Stimulated activated CD4-positive, alpha-beta T cell treated with anti-CD3 and anti-CD28 coated beads, Interleukin-2, amount 100 ng/mL, for 4 hours (primary cell): ENCODE results near the gene ADAD1.
A peak's percentile ranks its signal among the peaks of the same experiment; 100 is the strongest.
"Not testable (repeated sequence)": the region's sequence is repeated elsewhere in the genome, so short reads cannot be mapped to it uniquely, and the experiment has no call there.

Source experiments
- DNase-seq: peaks from one replicate; pipeline ENCODE4 v3.0.0-alpha.2; 2020; ENCODE audit warnings: low read depth

Gene ADAD1

DNA sequence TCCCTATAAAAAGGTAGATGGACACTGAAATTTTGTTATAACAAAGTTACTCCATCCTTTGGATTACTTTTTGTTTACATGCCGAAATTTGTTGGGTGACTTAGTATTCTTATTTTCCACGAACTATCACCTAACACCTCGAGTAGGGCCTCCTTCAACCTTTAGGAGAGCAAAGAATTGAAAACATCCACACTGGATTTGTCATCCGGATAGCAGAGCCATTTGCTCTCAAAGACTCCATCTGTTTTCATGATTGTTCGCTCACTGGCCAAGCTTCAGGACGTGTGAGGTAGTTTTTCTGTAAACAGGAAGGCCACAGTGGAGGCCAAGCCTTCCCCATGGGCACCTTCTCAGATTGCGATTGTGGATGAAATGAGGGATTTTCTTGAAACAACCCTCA is at the start of gene ADAD1:
ADAD1 (plus strand) TSS at position 301 of the 400 bp plus-strand sequence. CDS start 1,059 bp downstream, outside the sequence.
- no peak for DNase-seq

DNA sequence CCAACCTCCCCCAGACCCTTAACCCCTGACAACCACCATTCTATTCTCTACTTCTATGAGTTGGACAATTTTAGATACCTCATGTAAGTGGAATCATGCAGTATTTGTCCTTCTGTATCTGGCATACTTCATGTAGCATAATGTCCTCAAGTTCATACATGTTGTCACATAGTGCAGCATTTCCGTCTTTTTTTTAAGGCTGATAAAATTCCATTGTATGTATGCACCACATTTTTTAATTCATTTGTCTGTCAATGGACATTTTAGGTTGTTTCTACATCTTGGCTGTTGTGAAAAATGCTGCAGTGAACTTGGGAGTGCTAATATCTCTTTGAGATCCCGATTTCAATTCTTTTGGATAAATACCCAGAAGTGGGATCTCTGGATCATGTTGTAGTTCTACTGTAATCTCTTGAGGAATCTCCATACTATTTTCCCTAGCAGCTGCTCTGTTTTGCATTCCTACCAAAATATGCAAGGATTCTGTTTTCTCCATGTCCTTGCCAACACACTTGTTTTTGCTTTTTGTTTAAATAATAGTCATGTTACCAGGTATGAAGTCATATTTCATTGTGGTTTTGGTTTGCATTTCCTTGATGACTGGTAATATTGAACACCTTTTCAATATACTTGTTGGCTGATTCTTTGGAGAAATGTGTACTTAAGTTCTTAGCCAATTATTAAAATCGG is 48.8 kb upstream of the ADAD1 start:
- DNase-seq = no peak

DNA sequence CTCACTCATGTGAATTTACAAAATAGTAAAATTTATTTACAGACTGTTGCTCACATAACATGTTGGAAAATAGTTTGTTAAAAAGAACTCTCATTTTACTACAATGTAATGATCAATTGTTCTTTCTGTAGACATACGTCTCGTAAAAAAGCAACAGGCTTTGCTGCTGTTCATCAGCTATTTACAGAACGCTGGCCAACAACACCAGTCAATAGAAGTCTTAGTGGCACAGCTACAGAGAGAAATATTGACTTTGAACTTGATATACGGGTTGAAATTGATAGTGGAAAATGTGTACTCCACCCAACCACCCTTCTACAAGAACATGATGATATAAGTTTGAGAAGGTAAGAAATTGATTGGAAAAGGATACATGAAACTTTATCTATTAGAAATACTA is 47.6 kb upstream of the ADAD1 start:
- no peak for DNase-seq

DNA sequence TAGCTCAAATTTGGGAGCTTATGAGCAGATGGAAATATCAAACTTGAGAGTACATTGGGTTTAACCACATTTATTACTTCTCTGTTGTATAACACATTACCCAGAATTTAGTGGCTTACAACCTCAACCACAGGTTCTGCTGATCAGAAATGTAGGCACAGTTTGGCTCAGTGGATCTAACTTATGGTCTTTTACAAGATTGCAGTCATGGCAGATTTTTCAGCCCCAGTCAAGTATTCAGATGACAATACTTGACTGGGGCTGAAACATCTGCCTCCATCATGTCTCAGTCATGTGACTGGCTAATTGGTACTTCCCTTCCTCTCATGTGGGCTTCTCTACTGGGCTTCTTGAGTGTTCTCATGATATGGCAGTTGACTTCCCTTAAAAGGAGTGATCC is 44.0 kb upstream of the ADAD1 start:
- no peak for DNase-seq

DNA sequence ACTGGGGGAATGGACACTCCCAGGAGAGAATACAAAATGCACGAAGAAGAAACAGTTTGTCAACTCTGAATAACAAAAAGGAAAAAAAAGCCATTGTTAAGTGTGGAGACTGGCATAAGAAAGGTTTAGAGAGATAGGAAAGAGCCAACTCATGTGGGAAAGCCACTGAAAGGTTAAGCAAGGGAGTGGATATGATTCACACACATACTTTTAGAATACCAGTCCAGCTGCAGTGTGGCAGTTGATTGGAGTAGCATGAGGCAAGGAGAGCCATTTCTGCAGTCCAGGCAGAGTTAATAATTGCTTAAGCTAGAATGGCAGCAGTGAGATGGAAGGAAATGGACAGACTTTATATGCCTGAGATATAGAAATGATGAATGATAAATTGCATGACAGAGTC is 36.9 kb upstream of the ADAD1 start:
- no peak for DNase-seq

DNA sequence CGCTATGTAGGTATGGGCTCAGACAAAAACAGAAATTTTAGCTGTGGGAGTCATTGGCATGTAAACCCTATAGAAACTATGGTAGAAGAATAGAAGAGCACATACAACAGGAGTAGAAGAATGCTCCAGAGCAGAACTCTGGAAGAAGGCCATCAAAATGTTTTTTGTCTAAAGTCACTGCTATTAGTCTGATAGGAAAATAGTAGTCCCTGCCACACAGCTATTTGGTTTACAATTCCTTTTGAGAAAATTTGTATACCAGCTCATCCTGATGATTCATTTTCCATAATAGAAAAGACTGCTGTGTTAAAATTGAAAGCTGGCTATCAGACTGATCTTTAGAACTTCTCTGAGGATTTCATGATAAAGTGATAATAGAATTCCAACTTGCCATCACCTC is 32.8 kb upstream of the ADAD1 start:
- no peak for DNase-seq

DNA sequence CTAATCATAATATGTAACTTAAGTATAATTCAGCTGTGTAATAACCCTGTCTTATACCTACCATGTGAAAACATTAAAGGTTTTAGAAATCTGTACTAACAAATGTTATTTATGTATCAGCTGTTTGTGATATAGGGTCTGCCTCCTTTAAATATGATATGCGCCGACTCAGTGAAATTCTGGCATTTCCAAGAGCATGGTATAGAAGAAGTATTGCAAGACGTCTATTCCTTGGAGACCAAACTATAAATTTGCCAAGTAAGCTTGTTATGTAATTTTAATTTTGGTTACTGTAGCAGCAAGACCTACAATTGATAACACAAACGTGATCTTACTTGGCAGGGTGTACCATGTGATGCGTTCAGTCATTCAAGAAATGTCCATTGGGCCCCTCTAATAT is 32.3 kb upstream of the ADAD1 start:
- DNase-seq = no peak

DNA sequence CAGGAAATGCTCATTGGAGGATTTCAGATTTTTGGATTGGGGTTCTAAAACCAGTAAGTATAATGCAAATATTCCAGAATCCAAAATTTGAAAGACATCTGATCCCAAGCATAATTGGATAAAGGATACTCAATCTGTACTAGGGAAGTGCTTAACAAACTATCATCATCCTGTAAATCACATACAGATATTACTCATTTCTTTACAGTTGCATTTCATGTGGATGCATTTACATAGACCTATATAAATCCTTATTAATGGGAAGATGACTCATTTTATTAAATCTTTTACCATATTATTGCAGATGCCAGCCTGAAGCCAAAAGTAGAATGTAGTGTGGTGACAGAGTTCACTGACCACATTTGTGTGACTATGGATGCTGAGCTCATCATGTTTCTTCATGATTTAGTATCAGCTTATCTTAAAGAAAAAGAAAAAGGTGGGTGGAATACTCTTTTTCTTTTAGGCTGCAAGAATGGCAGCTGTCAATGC is 22.4 kb upstream of the ADAD1 start:
- DNase-seq = no peak

DNA sequence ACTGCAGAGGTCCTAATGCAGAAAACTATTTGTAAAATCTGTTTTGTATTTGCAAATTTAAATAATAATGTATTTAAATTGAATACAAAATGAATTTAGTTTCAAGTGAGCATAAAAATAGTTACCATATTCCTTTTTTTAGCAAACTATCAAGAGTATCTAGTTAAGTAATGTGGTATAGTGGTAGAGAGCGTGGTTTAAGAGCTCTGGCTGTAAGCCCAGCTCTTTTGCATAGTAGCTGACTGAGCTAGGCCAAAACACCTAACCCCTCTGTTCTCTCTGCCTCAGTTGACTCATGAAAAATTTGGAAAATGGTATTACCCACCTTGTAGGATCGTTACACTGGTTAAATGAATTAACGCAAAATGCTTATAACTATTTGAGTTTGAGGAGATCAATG is 18.1 kb upstream of the ADAD1 start:
- DNase-seq = no peak

DNA sequence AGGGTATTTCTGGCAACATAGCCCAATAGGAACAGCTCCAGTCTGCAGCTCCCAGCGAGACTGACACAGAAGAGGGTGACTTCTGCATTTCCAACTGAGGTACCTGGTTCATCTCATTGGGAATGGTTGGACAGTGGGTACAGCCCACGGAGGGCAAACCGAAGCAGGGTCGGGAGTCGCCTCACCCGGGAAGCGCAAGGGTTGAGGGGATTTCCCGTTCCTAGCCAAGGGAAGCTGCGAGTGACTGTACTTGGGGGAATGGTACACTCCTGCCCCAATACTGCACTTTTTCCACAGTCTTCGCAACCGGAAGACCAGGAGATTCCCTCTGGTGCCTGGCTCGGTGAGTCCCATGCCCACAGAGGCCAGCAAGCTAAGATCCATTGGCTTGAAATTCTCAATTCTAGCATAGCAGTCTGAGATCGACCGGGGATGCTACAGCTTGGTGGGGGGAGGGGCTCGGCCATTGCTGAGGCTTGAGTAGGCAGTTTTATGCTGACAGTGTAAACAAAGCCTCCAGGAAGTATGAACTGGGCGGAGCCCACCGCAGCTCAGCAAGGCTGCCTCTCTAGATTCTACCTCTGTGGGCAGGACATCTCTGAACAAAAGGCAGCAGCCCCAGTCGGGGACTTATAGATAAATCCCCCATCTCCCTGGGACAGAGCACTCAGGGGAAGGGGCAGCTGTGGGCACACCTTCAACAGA is 14.0 kb upstream of the ADAD1 start:
- DNase-seq = no peak

DNA sequence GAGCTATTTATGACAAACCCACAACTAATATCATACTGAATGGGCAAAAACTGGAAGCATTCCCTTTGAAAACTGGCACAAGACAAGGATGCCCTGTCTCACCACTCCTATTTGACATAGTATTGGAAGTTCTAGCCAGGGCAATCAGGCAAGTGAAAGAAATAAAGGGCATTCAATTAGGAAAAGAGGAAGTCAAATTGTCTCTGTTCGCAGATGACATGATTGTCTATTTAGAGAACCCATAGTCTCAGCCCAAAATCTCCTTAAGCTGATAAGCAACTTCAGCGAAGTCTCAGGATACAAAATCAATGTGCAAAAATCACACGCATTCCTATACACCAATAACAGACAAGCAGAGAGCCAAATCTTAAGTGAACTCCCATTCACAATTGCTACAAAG is 10.0 kb upstream of the ADAD1 start:
- DNase-seq = not testable (repeated sequence)

DNA sequence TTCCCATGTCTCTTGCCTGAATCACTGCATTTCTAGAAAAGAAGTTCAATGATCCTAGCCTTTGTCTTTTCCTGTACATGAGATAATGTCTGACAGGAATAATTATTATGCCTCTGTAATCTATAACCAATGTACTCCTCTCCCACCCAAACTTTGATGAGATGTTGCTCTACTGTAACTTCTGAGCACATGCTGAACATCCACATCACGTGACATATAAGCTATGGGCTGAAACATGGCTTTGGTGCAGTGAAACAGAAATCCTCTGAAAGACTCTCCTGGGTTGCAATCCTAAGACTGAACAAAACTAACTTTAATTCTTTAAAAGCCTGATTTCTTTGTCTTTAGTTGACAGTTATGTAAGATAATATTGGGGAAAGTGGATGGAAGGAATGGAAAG is 1.5 kb upstream of the ADAD1 start:
- no peak for DNase-seq

DNA sequence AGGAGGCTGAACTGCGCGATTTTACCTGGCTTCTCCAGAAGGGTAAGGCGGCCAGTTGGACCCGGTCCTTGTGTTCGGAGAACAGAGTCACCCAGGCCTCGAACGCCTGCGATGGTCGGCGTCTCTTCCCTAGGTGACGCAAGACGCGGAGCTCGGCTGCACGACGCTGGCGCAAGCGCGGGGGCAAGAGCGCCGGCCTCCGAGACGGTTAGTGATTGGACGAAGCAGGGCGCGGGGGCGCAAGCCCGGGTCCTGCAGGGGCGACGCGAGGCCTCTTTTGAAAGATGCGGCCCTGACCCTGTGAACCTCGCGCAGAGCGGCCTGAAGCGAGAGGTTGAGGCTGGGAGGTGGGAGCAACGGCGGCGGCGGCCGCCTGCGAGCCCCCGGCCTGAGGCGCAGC is 428 bp downstream of the ADAD1 start:
- no peak for DNase-seq

DNA sequence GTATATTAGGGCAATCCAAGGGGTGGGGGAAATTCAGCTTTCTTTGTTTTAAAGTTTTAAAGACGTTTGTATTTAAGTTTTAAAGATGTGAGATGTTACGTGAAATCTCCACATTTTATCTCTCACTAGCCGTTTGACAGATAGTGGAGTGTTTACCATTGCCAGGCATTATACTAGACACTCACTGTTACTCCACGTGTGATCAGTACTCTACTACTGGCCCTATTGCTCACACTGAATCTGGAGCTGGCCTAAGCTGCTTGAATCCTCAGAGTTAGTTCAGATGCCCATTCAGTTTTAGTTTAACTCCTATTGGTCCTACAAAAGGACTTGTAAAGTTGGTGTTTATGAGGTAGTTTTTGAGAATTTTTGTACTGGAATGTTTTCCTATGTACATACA is 4.5 kb downstream of the ADAD1 start:
- no peak for DNase-seq

DNA sequence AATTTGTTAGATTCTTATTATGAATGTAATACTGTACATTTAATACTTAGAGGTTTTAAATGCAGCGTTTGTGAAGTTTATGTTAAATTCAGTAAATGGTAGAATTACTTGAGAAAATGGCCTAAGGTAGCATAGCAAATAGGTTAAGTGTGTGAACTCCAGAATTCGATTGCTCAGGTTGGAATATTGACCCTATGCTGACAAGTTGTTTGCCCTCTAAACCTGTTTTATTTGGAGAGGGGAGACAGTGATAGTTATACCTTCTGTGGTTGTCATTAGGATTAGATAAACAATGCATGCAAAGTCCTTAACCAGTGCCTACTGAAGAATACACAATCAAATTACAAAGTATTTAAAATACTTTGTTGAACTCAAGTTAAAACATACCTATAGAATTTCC is 5.4 kb downstream of the ADAD1 start:
- no peak for DNase-seq

DNA sequence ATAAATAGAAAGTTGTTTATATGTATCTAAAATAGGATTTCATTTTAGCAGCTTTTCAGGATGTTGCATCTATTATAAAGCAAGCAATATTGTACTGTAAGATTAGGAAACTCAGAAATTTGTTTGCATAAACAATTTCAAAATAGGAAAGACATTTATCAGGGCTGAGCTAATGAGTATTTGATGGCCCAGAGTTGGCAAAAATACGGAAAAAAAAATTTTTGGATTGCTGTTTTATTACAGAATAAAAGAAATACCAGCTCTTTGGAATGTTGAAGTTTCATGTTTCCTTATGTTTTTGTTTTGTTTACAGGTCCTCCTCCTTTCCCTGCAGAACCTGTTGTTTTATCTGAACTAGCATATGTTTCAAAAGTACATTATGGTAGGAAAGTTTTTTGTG is 14.5 kb downstream of the ADAD1 start:
- no peak for DNase-seq

DNA sequence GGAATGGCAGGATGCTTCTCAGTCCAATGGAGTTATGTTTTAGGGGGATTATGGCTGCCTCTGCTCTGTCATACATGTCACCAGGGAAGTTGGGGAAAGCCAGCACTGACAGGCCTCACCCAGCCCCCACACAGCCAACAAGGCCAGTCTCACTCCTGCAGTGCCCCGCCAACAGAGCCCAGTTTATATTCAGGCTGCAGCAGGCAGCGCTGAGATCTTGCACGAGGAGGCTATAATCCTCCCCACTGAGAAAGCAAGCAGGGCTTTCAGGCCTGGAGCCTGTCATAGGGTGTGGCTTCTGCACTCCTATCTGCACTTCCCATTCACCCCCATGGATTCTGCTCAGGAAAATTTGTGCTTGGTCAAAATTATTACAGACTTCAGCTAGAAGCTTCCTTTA is 25.1 kb downstream of the ADAD1 start:
- no peak for DNase-seq

DNA sequence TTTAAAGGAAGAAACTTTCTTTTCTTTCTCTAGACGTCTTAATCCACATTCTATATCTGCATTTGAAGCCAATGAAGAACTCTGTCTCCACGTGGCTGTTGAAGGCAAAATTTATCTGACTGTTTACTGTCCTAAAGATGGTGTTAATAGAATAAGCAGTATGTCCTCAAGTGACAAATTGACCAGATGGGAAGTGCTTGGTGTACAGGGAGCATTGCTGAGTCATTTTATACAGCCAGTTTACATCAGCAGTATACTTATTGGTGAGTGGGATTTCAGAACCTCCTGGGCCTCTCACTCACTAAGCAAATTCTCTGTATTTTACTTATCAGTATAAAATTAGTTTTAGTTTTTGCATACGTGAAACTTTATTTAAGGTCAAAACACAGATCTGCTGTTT is 33.7 kb downstream of the ADAD1 start:
- no peak for DNase-seq

DNA sequence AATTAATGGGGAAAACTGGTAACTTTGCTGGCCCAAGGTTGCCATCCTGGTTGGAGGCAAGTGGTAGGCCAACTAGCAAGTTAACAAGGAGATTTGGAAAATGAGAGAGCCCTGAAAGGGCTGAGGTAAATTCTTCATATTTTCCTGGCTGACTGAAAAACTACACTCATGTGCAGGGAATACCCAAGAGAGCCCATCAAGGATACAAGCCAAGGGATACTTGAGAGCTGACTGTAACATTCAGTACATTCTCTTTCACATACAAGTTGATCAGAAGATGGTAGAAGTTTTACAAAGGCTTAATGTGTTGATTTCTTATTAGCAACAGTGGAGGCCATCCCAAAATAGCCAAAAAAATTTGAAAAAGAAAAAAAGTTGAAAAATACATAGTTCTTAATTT is 44.4 kb downstream of the ADAD1 start:
- DNase-seq = no peak

DNA sequence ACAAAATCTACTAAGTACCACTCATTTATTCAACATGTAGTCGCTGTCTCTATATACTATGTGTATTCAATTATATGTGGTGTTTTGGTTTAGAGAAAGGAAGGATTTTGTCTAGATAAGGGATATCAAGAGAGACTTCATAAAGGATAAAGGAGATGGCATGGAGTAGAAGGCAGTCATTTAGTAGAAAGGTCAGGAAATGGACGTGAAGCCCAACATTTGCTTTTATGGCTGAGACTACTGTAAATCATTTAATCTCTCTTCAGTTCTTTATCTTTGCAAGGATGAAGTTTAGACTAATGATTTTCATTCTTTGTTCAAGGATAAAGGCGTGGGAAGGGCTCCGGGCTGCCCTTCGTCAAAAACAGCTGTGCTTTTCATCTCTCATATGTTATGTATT is 52.5 kb downstream of the ADAD1 start:
- no peak for DNase-seq

DNA sequence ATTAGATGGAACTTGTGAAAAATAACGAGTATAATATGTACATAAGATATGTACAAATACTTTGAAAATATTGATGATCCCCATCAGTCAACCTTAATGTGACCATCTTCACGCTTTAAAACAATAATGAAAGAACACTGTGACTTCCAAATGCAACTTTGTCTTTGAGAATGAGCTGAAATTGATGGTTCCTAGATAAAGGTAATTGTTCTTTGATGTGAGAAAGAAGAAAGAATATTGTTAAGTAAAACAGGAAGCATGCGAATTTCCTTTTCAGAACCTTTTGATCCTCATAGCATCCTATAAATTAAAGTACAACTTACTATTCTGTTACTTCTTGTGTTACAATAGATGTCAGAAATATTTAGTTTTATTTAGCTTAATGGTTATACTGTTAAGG is 55.5 kb downstream of the ADAD1 start:
- DNase-seq = no peak

DNA sequence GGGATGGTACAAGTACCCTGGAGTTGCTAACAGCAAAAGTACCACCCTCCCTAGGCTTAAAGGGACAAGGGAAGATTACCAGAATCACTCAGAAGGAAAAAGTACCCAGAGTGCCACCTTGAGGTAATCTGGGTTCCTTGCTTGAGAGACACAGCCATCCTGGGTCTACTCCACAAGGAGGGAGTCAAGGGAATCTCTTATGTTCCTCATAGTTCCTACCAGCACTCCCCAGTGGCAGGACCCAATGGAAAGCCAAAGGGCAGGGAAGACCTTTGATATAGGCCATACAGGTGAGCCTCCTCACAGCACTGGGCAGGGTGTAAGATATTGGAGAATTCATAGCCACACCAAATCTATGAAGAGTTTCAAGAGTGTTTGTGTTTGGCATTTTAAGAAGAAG is 72.0 kb downstream of the ADAD1 start:
- peak; percentile 39 for DNase-seq

DNA sequence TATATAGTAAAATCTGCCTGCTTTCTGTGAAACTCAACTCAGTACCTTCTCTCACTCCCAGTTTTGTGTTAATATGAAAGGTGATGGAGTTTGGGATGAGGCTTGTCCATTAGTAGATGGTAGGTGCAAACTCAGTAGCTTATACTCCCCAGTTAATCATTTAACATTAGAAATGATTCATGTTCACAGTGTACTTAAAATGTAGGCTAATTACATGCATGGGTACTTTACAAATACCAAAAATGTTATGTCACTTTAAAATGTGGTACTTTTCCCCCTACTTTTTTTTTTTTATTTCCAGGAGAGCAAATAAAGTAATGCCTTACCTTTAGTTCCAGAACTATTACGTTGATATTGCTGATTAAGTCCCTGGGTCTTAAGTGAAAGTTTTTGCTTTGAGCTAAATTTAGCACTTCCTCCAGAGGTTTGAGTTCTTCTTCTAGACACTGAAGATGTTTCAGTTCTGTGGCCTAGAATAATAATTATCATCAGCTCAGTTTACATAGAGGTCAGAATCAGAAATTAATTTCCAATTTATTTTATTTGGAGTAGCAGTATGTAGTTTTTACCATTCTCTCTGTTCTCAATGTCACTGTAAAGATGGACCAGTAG is 74.7 kb downstream of the ADAD1 start:
- no peak for DNase-seq
